AG10803 (cell line): Measurements from ENCODE around the gene CHN2.

ENCODE experiments used
- DNase-seq: peaks from one replicate; pipeline ENCODE4 v3.0.0; 2010; ENCODE audit warnings: low read depth
- H3K4me3 ChIP-seq: 2 replicates; pipeline ENCODE4 v1.5.1; 2011; ENCODE audit warnings: mild to moderate bottlenecking, low read length, control low read depth
- CTCF ChIP-seq: conservative IDR thresholded peaks from 2 replicates; pipeline ENCODE4 v1.5.1; 2011; ENCODE audit warnings: mild to moderate bottlenecking, low read length, control low read depth, inconsistent platforms

CHN2 gene

GRCh38 chr7:29349362-29349761, 154.8 kb downstream of the CHN2 start:
- DNase-seq = no peak
- H3K4me3 ChIP-seq = no peak overlapping the region
- no peak for TF ChIP-seq CTCF

- no peak overlapping the region for H3K4me3 ChIP-seq
- TF ChIP-seq CTCF = no peak
- DNase-seq = no peak
These were observed 155.8 kb downstream of the CHN2 start for GRCh38 chr7:29350351-29350750.

GRCh38 chr7:29352041-29352440, 157.5 kb downstream of the CHN2 start:
- H3K4me3 ChIP-seq = no peak overlapping the region
- no peak for DNase-seq
- no peak for TF ChIP-seq CTCF

GRCh38 chr7:29353810-29354209, 159.2 kb downstream of the CHN2 start:
- no peak for DNase-seq
- no peak overlapping the region for H3K4me3 ChIP-seq
- no peak for TF ChIP-seq CTCF

- no peak for DNase-seq
- no peak overlapping the region for H3K4me3 ChIP-seq
- TF ChIP-seq CTCF = no peak
These were observed 159.8 kb downstream of the CHN2 start for GRCh38 chr7:29354340-29354739.

- no peak overlapping the region for H3K4me3 ChIP-seq
- DNase-seq = no peak
- no peak for TF ChIP-seq CTCF
These were observed 160.8 kb downstream of the CHN2 start for GRCh38 chr7:29355388-29355787.

GRCh38 chr7:29356631-29357030, 162.1 kb downstream of the CHN2 start:
- no peak for DNase-seq
- no peak for TF ChIP-seq CTCF
- no peak overlapping the region for H3K4me3 ChIP-seq
